GM18873 (cell line): Measurements from ENCODE around the gene PILRA.

Source experiments
- ATAC-seq: cut with Tn5 transposase; IDR thresholded peaks from one replicate; pipeline ENCODE4 v1.9.1; 2021; ENCODE audit warnings: mild to moderate bottlenecking, moderate library complexity, moderate number of reproducible peaks; ENCODE audit not compliant: unreplicated experiment, low FRiP score

Gene PILRA

DNA sequence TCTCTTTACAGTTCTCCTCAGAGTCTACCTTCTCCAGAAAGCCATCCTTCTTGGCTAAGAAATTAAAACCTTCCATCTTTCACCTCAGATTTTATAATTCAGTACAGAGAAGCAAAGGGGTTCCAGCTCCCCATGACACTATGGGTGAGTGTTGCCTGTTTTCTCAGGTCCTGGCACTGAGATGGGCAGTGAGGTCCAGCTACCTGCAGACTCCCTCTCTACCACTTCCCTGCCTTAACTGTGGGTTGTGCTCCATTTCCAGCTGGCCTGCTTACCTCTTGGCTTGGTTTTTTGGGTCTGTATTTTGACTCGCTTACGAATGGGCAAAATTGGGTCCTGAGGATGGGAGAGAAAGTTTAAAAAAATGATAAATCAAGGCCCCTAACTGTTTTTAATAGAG lies 29.0 kb downstream of the PILRA start:
- ATAC-seq = no peak

DNA sequence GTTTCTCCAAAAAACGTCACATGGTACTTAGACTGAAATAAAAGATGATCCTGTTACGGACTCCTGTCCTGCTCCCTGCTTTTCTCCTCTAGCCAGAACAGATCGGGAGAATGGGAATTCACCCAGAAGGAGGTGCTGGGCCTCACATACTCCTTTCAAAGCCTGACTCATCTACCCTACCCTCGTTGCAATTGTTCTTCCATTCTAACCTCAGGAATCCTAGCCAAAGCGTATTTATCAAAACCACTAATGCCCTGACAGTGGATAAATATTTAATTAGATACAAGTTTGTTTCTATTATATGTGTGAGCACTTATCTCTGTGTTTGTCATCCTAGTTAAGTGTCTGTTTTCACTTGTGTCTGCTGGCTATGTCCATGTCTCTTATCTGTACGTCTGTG lies 33.5 kb downstream of the PILRA start:
- ATAC-seq = no peak

DNA sequence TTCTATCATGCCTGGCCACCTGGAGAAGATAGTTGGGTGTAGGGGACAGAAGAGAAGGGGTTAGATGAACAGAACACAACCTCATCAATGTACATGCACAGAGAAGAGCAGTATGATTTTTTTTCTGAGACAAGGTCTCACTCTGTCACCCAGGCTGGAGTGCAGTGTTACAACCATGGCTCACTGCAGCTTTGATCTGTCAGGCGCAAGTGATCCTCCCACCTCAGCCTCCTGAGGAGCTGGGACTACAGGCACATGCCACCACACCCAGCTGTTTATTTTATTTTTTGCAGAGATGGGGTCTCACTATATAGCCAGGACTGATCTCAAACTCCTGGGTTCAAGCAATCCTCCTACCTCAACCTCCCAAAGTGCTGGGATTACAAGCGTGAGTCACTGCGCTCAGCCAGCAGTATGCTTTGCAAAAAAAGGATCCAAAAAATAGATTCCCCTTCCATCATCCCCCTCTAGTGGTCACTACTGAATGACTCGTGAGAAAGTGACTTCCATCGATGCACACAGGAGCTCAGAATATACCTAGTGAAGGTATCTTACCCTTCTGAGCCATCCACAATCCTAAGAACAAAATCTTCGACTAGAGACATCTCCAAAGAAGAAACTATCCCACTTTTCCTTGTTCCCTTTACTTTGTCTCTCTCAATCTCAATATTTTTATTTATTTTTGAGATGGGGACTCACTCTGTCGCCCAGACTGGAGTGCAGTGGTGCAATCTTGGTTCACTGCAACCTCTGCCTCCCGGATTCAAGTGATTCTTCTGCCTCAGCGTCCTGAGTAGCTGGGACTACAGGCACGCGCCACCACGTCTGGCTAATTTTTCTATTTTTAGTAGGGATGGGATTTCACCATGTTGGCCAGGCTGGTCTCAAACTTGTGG lies 34.2 kb downstream of the PILRA start:
- ATAC-seq = no peak

DNA sequence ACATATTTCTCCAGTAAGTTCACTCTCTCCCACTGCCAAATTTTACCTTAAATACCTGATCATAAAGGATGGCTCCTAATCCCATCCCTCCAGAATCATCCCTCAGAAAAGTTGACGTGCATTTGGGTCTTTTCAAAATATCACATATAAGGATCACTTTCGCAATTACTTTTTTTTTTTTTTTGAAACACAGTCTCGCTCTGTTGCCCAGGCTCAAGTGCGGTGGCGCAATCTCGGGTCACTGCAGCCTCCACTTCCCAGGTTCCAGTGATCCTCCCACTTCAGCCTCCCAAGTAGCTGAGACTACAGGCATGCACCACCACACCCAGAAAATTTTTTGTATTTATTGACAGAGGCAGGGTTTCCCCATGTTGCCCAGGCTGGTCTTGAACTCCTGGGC lies 37.8 kb downstream of the PILRA start:
- ATAC-seq = no peak

GRCh38 chr7:100413346-100413745 lies 40.1 kb downstream of the PILRA start:
- no peak for ATAC-seq

GRCh38 chr7:100413889-100414288 lies 40.6 kb downstream of the PILRA start:
- no peak for ATAC-seq

DNA sequence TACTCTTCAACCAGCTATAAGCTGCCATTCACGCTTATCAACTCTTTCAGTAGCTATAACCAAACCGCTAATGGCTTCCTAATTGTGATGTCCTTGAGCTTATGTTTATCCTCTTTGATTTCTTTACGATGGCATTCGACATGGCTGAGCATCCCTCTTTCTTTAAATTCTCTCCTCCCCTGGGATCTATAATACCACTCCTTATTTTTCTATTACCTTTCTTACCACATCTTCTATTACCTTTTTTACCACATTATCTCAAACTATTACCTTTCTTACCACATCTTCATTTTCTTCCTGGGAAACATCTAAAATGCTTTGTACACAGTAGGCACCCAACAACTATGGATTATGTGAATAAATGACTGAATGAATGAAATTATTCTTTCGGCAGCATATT lies 42.2 kb downstream of the PILRA start:
- no peak for ATAC-seq

DNA sequence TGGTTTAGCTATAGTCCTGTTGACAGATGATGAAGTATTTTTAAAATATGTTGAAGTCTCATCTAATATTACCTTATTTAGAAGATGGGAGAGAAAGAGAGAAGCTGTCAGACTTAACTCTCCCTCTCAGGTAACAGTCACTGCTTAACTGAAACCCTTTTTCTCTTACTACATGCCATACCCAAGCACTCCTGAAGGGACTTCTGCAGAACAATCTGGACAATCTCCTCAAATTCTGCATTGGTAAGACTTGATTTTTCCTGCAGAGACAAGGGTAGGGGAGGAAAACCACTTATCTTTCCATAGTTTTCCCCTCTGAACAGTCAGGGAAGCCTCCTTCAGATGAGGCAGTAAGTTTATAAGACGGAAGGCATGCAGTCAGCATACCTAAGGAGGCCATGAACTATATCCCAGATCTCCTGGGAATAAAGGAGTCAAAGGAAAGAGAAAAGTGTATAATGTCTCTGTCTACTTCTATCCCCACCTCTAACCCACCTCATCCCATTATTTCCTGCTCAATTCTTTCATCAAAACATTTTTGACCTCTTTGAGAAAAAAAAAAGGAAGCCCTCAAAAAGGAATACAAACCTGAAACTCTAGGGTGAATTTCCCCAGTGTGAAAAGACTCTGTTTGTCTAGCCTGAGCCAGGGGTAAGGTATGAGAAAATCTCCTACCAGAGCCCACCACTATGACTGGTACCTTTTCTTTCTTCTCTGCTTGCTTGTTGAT lies 45.8 kb downstream of the PILRA start:
- ATAC-seq = no peak

DNA sequence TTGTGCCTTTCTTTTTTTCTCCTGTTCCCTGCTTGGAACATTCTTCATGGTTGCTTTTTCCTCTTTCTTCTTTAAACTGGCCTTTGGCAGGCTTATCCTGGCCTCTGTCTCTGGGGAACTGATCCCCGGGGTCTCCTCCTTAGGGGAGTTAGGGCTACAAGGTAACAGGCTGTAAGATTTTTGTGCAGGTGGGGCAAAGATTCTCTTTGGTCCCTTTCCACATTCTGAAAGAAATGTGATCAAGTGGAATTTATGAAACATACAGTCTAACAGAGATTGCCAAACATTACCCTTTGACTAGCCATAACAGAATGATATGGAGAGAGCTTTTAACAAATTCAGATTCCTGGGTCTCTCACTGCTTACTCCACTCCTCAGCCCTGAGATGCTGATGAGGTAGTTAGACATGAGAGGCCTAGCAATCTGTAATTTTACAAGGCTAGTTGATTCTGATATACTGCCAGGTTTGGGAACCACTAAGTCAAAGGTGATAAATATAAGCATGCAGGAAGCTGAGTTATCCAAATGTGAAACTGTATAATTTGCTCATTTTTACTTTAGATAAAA lies 46.5 kb downstream of the PILRA start:
- ATAC-seq = no peak

DNA sequence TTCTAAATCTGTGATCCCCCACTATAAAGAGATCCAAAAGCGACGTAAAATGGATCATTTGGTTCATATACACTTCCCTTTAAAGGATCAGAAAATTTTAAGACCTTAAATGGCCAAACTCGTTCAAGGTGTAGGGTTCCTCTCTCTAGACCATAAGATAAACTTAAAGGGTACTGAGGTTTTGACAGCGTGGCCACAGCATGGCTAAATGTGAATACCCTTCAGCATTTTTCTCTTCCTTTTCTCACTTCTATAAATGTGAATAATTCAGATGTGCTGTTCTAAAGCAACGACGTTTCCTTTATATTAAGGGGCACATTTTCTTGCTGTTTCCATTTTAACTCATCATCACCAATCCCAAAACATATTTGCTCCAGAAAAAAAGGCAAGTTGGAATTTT lies 50.0 kb downstream of the PILRA start:
- no peak for ATAC-seq

DNA sequence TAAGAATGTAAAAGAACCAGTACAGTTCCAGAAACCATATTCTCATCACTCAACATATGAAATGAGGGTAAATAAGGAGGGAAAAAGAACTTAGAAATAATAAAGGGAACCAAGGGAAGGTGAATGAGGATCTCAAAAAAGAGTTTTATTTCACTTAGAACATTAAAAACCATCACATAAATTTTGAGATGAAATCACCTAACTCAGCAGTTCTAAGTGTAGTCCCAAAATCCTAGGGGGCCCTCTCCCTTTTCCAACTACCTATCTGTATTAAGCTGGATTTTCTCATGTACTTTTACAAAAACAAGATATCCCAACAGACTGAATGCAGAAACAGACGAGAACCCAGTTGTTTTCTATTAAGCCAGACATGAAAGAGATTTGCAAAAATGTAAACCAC lies 52.1 kb downstream of the PILRA start:
- no peak for ATAC-seq

- ATAC-seq = no peak
Observed at GRCh38 chr7:100426516-100426915, 53.2 kb downstream of the PILRA start.

- no peak for ATAC-seq
Observed at GRCh38 chr7:100427762-100428198, 54.5 kb downstream of the PILRA start.

DNA sequence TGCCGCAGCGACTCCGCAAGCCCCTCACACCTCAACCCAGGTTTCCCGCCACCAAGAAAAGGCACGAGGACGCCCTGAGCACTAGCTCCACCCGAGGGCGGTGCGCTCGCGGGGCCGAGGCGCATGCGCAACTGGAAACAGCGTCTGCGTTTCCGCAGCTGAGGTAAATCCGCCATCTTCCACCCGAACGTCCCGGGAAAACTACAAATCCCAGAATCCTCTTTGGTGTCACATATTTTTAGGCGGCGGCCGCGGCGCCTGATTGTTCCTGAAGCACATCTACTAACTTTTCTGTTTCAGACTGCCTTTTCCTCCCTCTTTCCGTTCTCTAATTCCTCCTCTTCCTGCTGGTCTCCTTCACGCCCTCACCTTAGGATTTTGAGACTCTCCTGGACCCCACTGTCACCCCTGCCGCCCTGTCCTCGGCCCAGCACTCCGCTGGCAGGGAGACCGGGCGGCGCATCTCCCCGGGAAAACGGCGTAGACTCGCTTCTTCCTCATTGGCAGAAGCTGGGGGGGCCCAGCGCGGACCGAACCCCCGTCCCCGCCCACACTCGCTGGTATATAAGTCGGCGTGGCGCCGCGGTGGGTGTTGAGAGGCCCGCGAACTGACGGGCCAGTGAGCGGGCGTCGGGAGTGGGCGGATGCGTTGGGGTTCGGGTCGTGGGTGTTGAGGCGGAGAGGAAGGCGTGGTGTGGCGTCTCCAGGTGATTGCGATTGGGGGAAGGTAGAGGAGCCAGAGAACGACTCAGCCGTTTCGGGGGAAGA lies 55.1 kb downstream of the PILRA start, which contains the start of gene ZCWPW1:
Gene ZCWPW1, minus strand, starts transcription at position 505 of the 768 bp plus-strand sequence. CDS start 8,054 bp downstream, outside the sequence.
- peak; percentile 36 for ATAC-seq

DNA sequence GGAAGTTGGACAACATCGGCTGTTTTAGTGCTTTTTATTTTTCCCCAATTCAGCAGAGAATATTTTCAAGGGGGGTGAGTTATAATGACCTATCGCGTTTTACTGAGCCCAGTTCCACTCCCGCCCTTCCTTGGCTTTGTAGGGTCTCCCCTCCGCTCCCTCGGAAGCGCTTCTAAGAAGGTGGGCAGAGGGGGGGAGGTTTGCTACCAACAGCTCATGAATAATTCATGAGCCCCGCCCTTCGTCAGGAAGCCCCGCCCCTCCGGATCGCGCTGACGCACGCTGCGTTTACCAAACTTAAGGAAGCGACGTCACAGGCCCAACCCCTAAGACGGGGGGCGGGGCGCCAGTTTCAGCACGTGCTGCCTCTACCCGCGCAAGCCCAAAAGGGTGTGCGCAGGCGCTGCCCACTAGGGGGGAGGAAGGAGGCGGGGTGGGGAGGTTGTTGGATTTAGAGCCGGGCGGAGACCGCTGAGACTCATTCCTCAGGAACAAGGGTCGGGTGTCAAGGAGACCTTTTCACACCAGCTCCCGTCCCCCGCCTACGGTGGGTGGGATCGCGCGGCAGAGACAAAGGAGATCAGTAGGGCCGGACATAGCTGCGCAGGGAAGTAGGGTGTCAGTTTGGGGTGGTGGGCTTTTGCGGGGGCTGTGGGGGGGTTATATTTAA lies 55.8 kb downstream of the PILRA start:
- ATAC-seq = peak; percentile 38

- ATAC-seq = peak; percentile 14
Observed at GRCh38 chr7:100429637-100430492, 56.6 kb downstream of the PILRA start, which contains the start of gene MEPCE. TSS of gene MEPCE (plus strand) at chr7:100429831. CDS start at chr7:100430019, 188 bp downstream.

DNA sequence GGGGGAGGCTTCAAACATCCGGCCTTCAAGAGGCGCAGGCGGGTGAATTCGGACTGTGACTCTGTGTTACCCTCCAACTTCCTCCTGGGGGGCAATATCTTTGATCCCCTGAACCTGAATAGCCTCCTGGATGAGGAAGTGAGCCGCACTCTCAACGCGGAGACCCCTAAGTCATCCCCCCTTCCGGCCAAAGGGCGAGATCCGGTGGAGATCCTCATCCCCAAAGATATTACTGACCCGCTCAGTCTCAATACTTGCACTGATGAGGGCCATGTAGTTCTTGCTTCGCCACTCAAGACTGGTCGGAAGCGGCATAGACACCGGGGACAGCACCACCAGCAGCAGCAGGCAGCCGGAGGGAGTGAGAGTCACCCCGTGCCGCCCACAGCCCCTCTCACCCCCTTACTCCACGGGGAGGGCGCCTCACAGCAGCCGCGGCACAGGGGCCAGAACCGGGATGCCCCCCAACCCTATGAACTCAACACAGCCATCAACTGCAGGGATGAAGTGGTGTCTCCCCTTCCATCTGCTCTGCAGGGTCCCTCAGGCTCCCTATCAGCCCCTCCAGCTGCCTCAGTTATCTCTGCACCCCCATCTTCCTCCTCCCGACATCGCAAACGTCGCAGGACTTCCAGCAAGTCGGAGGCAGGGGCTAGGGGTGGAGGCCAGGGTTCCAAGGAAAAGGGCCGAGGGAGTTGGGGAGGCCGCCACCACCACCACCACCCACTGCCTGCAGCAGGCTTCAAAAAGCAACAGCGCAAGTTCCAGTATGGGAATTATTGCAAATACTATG lies 57.4 kb downstream of the PILRA start:
- ATAC-seq = no peak

DNA sequence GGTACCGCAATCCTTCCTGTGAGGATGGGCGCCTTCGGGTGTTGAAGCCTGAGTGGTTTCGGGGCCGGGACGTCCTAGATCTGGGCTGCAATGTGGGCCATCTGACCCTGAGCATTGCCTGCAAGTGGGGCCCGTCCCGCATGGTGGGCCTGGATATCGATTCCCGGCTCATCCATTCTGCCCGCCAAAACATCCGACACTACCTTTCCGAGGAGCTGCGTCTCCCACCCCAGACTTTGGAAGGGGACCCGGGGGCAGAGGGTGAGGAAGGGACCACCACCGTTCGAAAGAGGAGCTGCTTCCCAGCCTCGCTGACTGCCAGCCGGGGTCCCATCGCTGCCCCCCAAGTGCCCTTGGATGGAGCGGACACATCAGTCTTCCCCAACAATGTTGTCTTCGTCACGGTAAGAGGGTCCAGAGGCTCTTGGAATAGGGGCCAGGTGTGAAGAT lies 58.0 kb downstream of the PILRA start:
- no peak for ATAC-seq
